Body of pancreas (tissue), 4 donors: Measurements from ENCODE around the gene GUK1. TPM values are rescaled to one million over a fixed set of nuclear protein-coding genes. Genes with fewer than 3 reads are reported as not detected.
A peak's percentile ranks its signal among the peaks of the same experiment; 100 is the strongest.

Experiments
- ATAC-seq: fragments of 150-250 bp; one replicate; pipeline ENCODE4 v1.9.1; 2016
- DNase-seq, 4 donors: peaks; one replicate each; pipeline ENCODE4 v3.0.0-alpha.2; 2019
- H3K27ac ChIP-seq, 4 donors: fragments of 200-600 bp; sonication (generic); 1 replicate in 3 of 4; 2 replicates in 1 of 4; pipeline versions ENCODE4 v1.5.1 to v1.6.1; 2016 to 2019; ENCODE audit warnings: mild to moderate bottlenecking in 1 of 4, mixed read lengths in 1 of 4, moderate library complexity in 1 of 4
- H3K27me3 ChIP-seq, 2 donors: fragments of 200-600 bp; sonication (generic); one replicate each; pipeline ENCODE4 v1.6.0; 2016; ENCODE audit warnings: mild to moderate bottlenecking in 1 of 2
- H3K36me3 ChIP-seq, 2 donors: fragments of 200-600 bp; sonication (generic); replicated peaks in 1 of 2; 2 replicates each; pipeline ENCODE4 v1.5.1; 2016; ENCODE audit warnings: low read depth in 2 of 2; ENCODE audit not compliant: insufficient read depth in 1 of 2
- H3K4me1 ChIP-seq: fragments of 200-600 bp; sonication (generic); one replicate; pipeline ENCODE4 v1.6.0; 2016
- H3K4me3 ChIP-seq, 2 donors: fragments of 200-600 bp; sonication (generic); 1 replicate in 1 of 2; 2 replicates in 1 of 2; pipeline ENCODE4 v1.5.1; 2016 to 2019
- H3K9me3 ChIP-seq, 3 donors: fragments of 200-600 bp; sonication (generic); 1 replicate in 2 of 3; 2 replicates in 1 of 3; pipeline ENCODE4 v1.5.1; 2016
- CTCF ChIP-seq, 7 experiments: fragments of 450-650 bp in 4 of 7; fragments of 200-600 bp in 3 of 7; sonication (generic) in 3 of 7; IDR thresholded peaks; one replicate each; pipeline ENCODE4 v1.5.1; 2016 to 2019; ENCODE audit warnings: antibody characterized with exemption in 7 of 7
- POLR2A ChIP-seq, 3 donors: fragments of 450-650 bp; IDR thresholded peaks; one replicate each; pipeline ENCODE4 v1.6.1; 2016; ENCODE audit warnings: antibody characterized with exemption in 3 of 3, mild to moderate bottlenecking in 2 of 3
- WGBS, 2 donors: methylation state at CpG; one replicate each; pipeline ENCODE4 v1.1.5; 2017; 5-methylcytosine and 5-hydroxymethylcytosine counted together
- intact Hi-C: fragments of 100-400 bp; cut with DNase I; formaldehyde crosslinking; loops from one replicate; pipeline ENCODE4 v1.15.1; 2023
- total RNA-seq, 2 donors: library from RNA; depleted of rRNA; stranded (reverse); fragments of >200 nt; gene quantifications; one replicate each; pipeline ENCODE4 v1.1.0, GENCODE V29; 2016

The GUK1 gene
- total RNA-seq, 2 donors from 2014 or later = 210 to 216 TPM

GRCh38 chr1:228122921-228123441, 17.1 kb upstream of the GUK1 start:
- Histone ChIP-seq H3K36me3 (no peaks in the 10 kb centered on the region), H3K27me3 (no peaks in the 10 kb centered on the region), H3K9me3 (no peaks in the 10 kb centered on the region), H3K27ac (no peak overlapping the region), H3K4me1 (no peaks in the 10 kb centered on the region), H3K4me3 (no peak overlapping the region)
- 76 to 88% methylated on average over 1 of the region's 1 CpG for WGBS, 2 donors
- ATAC-seq (no peak), DNase-seq (no peak)
- intact Hi-C loops = no loop called here
- TF ChIP-seq CTCF (IDR thresholded peaks at IDR 0.05) = no peak
- TF ChIP-seq POLR2A (IDR thresholded peaks at IDR 0.05) = no peak

GRCh38 chr1:228123505-228123904, 16.6 kb upstream of the GUK1 start:
- DNase-seq (no peak), ATAC-seq (no peak)
- Histone ChIP-seq H3K27me3 (no peaks in the 10 kb centered on the region), H3K4me1 (no peaks in the 10 kb centered on the region), H3K4me3 (no peak overlapping the region), H3K27ac (no peak overlapping the region), H3K9me3 (no peaks in the 10 kb centered on the region), H3K36me3 (no peaks in the 10 kb centered on the region)
- intact Hi-C loops = no loop called here
- TF ChIP-seq POLR2A (IDR thresholded peaks at IDR 0.05) (no peak), CTCF (IDR thresholded peaks at IDR 0.05) (no peak)
- WGBS, 2 donors = 63 to 67% methylated on average over 2 of the region's 2 CpGs

- intact Hi-C loops = no loop called here
Measured at GRCh38 chr1:228125185-228125584, 14.9 kb upstream of the GUK1 start.

GRCh38 chr1:228131766-228132165, 8.3 kb upstream of the GUK1 start:
- no peaks in the 10 kb centered on the region for H3K27me3 ChIP-seq
- ATAC-seq = peak; percentile 8
- no peak for TF ChIP-seq POLR2A (IDR thresholded peaks at IDR 0.05)
- TF ChIP-seq CTCF (IDR thresholded peaks at IDR 0.05) = no peak
- H3K36me3 ChIP-seq = no peaks in the 10 kb centered on the region
- no peak overlapping the region for H3K4me3 ChIP-seq
- intact Hi-C loops = no loop called here
- no peaks in the 10 kb centered on the region for H3K9me3 ChIP-seq
- WGBS, 2 donors = 68 to 69% methylated on average over 2 of the region's 2 CpGs
- no peaks in the 10 kb centered on the region for H3K4me1 ChIP-seq
- DNase-seq = no peak
- H3K27ac ChIP-seq = peak overlapping the region; percentile 18 to 88 (median 76)

More at GRCh38 chr1:228125185-228125584, 14.9 kb upstream of the GUK1 start:
- H3K4me1 ChIP-seq = no peaks in the 10 kb centered on the region
- no peak overlapping the region for H3K27ac ChIP-seq
- no peak for TF ChIP-seq POLR2A (IDR thresholded peaks at IDR 0.05)
- no peak for TF ChIP-seq CTCF (IDR thresholded peaks at IDR 0.05)
- no peaks in the 10 kb centered on the region for H3K36me3 ChIP-seq
- WGBS, 2 donors = 75 to 76% methylated on average over 5 of the region's 5 CpGs
- no peak for DNase-seq
- no peak for ATAC-seq
- H3K4me3 ChIP-seq = no peak overlapping the region
- H3K27me3 ChIP-seq = no peaks in the 10 kb centered on the region
- no peaks in the 10 kb centered on the region for H3K9me3 ChIP-seq

GRCh38 chr1:228134591-228134990, 5.5 kb upstream of the GUK1 start:
- no peak for ATAC-seq
- Histone ChIP-seq H3K36me3 (no peaks in the 10 kb centered on the region), H3K9me3 (no peaks in the 10 kb centered on the region), H3K4me1 (no peaks in the 10 kb centered on the region), H3K4me3 (no peak overlapping the region), H3K27me3 (no peaks in the 10 kb centered on the region), H3K27ac (no peak overlapping the region)
- no peak for TF ChIP-seq POLR2A (IDR thresholded peaks at IDR 0.05)
- TF ChIP-seq CTCF (IDR thresholded peaks at IDR 0.05) = no peak
- DNase-seq = no peak
- intact Hi-C loops = no loop called here
- 70 to 72% methylated on average over 12 of the region's 12 CpGs for WGBS, 2 donors
